IMR-90 (cell line): ENCODE results near the gene BEND3. TPM values are rescaled to one million over a fixed set of nuclear protein-coding genes. Genes with fewer than 3 reads are reported as not detected.

Experiments
- ATAC-seq: fragments of 200-7000 bp; cut with Tn5 transposase; 2 replicates; pipeline ENCODE4 v1.9.1; 2020; ENCODE audit warnings: low read depth, mild to moderate bottlenecking, moderate library complexity
- BruUV-seq: library from RNA; stranded (reverse); fragments of 400-500 nt; replicated peaks from 2 replicates; lab custom pipeline; 2021; lab: Mats Ljungman, UMichigan
- CTCF ChIA-PET: fragments of 300-600 bp; formaldehyde crosslinking; extraction: SDS; loops from one replicate; lab custom pipeline; 2021; ENCODE audit warnings: antibody characterized with exemption; lab: Yijun Ruan, JAX
- POLR2A ChIA-PET: fragments of 300-600 bp; sonication (Branson Sonifier 250); formaldehyde crosslinking; loops from one replicate; lab custom pipeline; 2022; ENCODE audit warnings: antibody characterized with exemption; ENCODE audit not compliant: unreplicated experiment; lab: Charles Lee
- DNase-seq: peaks from one replicate; pipeline ENCODE4 v3.0.0; 2013
- H2AFZ ChIP-seq: replicated peaks from 2 replicates; pipeline ENCODE3; 2013; ENCODE audit warnings: low read length, mild to moderate bottlenecking; ENCODE audit not compliant: poor library complexity
- H2AK5ac ChIP-seq: 2 replicates; pipeline ENCODE4 v1.6.1; 2013; ENCODE audit warnings: low read depth, low read length, inconsistent platforms
- H2AK9ac ChIP-seq: replicated peaks from 2 replicates; pipeline ENCODE3; 2013; ENCODE audit warnings: mild to moderate bottlenecking, low read depth, low read length, moderate library complexity; ENCODE audit not compliant: poor library complexity
- H2BK120ac ChIP-seq: 2 replicates; pipeline ENCODE4 v1.6.1; 2013; ENCODE audit warnings: low read depth, low read length, inconsistent platforms
- H2BK15ac ChIP-seq: 3 replicates; pipeline ENCODE4 v1.6.1; 2013; ENCODE audit warnings: low read depth, low read length, inconsistent platforms
- H2BK20ac ChIP-seq: 2 replicates; pipeline ENCODE4 v1.6.1; 2013; ENCODE audit warnings: low read depth, mild to moderate bottlenecking, inconsistent platforms, low read length, moderate library complexity
- H2BK5ac ChIP-seq: 2 replicates; pipeline ENCODE4 v1.6.1; 2013; ENCODE audit warnings: mild to moderate bottlenecking, low read depth, low read length, inconsistent platforms; ENCODE audit not compliant: poor library complexity, severe bottlenecking
- H3K14ac ChIP-seq: replicated peaks from 2 replicates; pipeline ENCODE4 v1.6.1; 2013; ENCODE audit warnings: low read depth, low read length, inconsistent platforms
- H3K18ac ChIP-seq: 2 replicates; pipeline ENCODE4 v1.6.1; 2013; ENCODE audit warnings: low read depth, low read length, control low read depth
- H3K23ac ChIP-seq: 2 replicates; pipeline ENCODE4 v1.6.1; 2013; ENCODE audit warnings: low read depth, low read length, inconsistent platforms
- H3K27ac ChIP-seq: 2 replicates; pipeline ENCODE4 v1.5.1; 2013; ENCODE audit warnings: mild to moderate bottlenecking, control low read depth, low read length; ENCODE audit not compliant: insufficient read depth
- H3K27me3 ChIP-seq: 2 replicates; pipeline ENCODE4 v1.6.1; 2013; ENCODE audit warnings: low read length; ENCODE audit not compliant: control insufficient read depth, insufficient read depth
- H3K36me3 ChIP-seq: 2 replicates; pipeline ENCODE4 v1.6.1; 2013; ENCODE audit warnings: low read length, mixed read lengths; ENCODE audit not compliant: control insufficient read depth, insufficient read depth
- H3K4ac ChIP-seq: 2 replicates; pipeline ENCODE4 v1.6.1; 2013; ENCODE audit warnings: low read depth, low read length, inconsistent platforms
- H3K4me1 ChIP-seq: 2 replicates; pipeline ENCODE4 v1.6.1; 2013; ENCODE audit warnings: low read length, mixed read lengths; ENCODE audit not compliant: control insufficient read depth, insufficient read depth
- H3K4me2 ChIP-seq: 2 replicates; pipeline ENCODE4 v1.6.1; 2013; ENCODE audit warnings: low read depth, mild to moderate bottlenecking, control low read depth, low read length, moderate library complexity
- H3K4me3 ChIP-seq: 2 replicates; pipeline ENCODE4 v1.5.1; 2013; ENCODE audit warnings: low read depth, mild to moderate bottlenecking, control low read depth, low read length, moderate library complexity; ENCODE audit not compliant: insufficient read depth
- H3K56ac ChIP-seq: 2 replicates; pipeline ENCODE4 v1.6.1; 2013; ENCODE audit warnings: low read length, inconsistent platforms; ENCODE audit not compliant: insufficient read depth; ENCODE audit errors: extremely low read depth
- H3K79me1 ChIP-seq, 2 experiments: 2 replicates each; pipeline ENCODE4 v1.6.1; 2013; ENCODE audit warnings: low read length in 2 of 2, inconsistent platforms in 1 of 2, low read depth in 1 of 2
- H3K9ac ChIP-seq: 2 replicates; pipeline ENCODE4 v1.6.1; 2013; ENCODE audit warnings: low read depth, low read length, control low read depth
- H3K9me1 ChIP-seq: 2 replicates; pipeline ENCODE4 v1.6.1; 2013; ENCODE audit warnings: low read length, inconsistent platforms; ENCODE audit not compliant: insufficient read depth
- H3K9me3 ChIP-seq: 2 replicates; pipeline ENCODE4 v1.6.1; 2013; ENCODE audit warnings: low read length; ENCODE audit not compliant: control insufficient read depth, insufficient read depth
- H4K20me1 ChIP-seq: 2 replicates; pipeline ENCODE4 v1.6.1; 2013; ENCODE audit warnings: low read length, inconsistent platforms; ENCODE audit not compliant: insufficient read depth
- H4K5ac ChIP-seq: 2 replicates; pipeline ENCODE4 v1.6.1; 2013; ENCODE audit warnings: mild to moderate bottlenecking, low read depth, low read length, control low read depth
- H4K8ac ChIP-seq, 2 experiments: 2 replicates each; pipeline ENCODE4 v1.6.1; 2013; ENCODE audit warnings: low read depth in 2 of 2, low read length in 2 of 2, control low read depth in 1 of 2, inconsistent platforms in 1 of 2
- H4K91ac ChIP-seq: 2 replicates; pipeline ENCODE4 v1.6.1; 2013; ENCODE audit warnings: low read depth, low read length, inconsistent platforms; ENCODE audit not compliant: insufficient read depth
- BHLHE40 ChIP-seq: fragments of 150-350 bp; IDR thresholded peaks from 2 replicates; pipeline ENCODE4 v1.6.1; 2016; ENCODE audit warnings: mild to moderate bottlenecking, low read depth, low read length
- CEBPB ChIP-seq: IDR thresholded peaks from 2 replicates; pipeline ENCODE4 v1.6.1; 2012; ENCODE audit warnings: low read depth, low read length, improper control_type of control experiment
- CHD1 ChIP-seq: IDR thresholded peaks from 2 replicates; pipeline ENCODE4 v1.6.1; 2012; ENCODE audit warnings: low read depth, low read length, improper control_type of control experiment
- FOS ChIP-seq: fragments of 150-350 bp; IDR thresholded peaks from 2 replicates; pipeline ENCODE4 v1.6.1; 2016; ENCODE audit warnings: low read depth, low read length
- MAFK ChIP-seq: IDR thresholded peaks from 2 replicates; pipeline ENCODE4 v1.6.1; 2012; ENCODE audit warnings: low read depth, low read length, improper control_type of control experiment
- MAZ ChIP-seq: IDR thresholded peaks from 2 replicates; pipeline ENCODE4 v1.6.1; 2012; ENCODE audit warnings: low read depth, mild to moderate bottlenecking, low read length, improper control_type of control experiment, moderate library complexity, borderline replicate concordance
- MXI1 ChIP-seq: IDR thresholded peaks from 2 replicates; pipeline ENCODE4 v1.6.1; 2012; ENCODE audit warnings: low read depth, mild to moderate bottlenecking, low read length, moderate library complexity, borderline replicate concordance
- NFE2L2 ChIP-seq: fragments of 150-350 bp; IDR thresholded peaks from 2 replicates; pipeline ENCODE4 v1.6.1; 2016; ENCODE audit warnings: low read depth, mild to moderate bottlenecking, low read length
- RCOR1 ChIP-seq: IDR thresholded peaks from 2 replicates; pipeline ENCODE4 v1.6.1; 2012; ENCODE audit warnings: mild to moderate bottlenecking, low read length, improper control_type of control experiment; ENCODE audit not compliant: insufficient replicate concordance
- RFX5 ChIP-seq: IDR thresholded peaks from 2 replicates; pipeline ENCODE4 v1.8.0; 2012; ENCODE audit warnings: low read depth, mild to moderate bottlenecking, low read length, moderate library complexity
- SMC3 ChIP-seq: fragments of 150-350 bp; IDR thresholded peaks from 2 replicates; pipeline ENCODE4 v1.6.1; 2016; ENCODE audit warnings: low read depth, mild to moderate bottlenecking, antibody characterized with exemption, low read length, moderate library complexity
- WGBS, 2 experiments: methylation state at CpG; one replicate each; pipeline versions ENCODE4 v1.1.5 to v1.1.7; 2013; ENCODE audit warnings: missing lambda C conversion rate in 2 of 2; ENCODE audit not compliant: insufficient read length in 1 of 2; ENCODE audit errors: extremely low coverage in 2 of 2; 5-methylcytosine and 5-hydroxymethylcytosine counted together
- dilution Hi-C: fragments of 300-500 bp; cut with HindIII; formaldehyde crosslinking; loops from one replicate; pipeline ENCODE4 v1.14.3; 2018; ENCODE audit warnings: low sequenced_read_pairs; ENCODE audit not compliant: unreplicated experiment
- in situ Hi-C: fragments of 300-500 bp; cut with MboI; formaldehyde crosslinking; loops from 3 replicates; pipeline ENCODE4 v1.14.3; 2019; ENCODE audit warnings: low sequenced_read_pairs, inconsistent platforms, mixed read lengths
- intact Hi-C: fragments of 100-400 bp; cut with micrococcal nuclease; formaldehyde crosslinking; loops from 2 replicates; pipeline ENCODE4 v1.10.0; 2022
- polyA plus RNA-seq, 3 experiments: library from polyadenylated mRNA; depleted of rRNA; stranded (reverse); fragments of >200 nt; gene quantifications; 2 replicates each; pipeline ENCODE4 v1.2.3, GENCODE V29; 2012; ENCODE audit warnings: low replicate concordance in 1 of 3
- total RNA-seq: library from RNA; depleted of rRNA; stranded (reverse); fragments of >200 nt; gene quantifications from 2 replicates; pipeline ENCODE4 v1.2.3, GENCODE V29; 2012
- TF ChIP-seq, protein P1 (sequence below): fragments of 150-350 bp; IDR thresholded peaks from 2 replicates; pipeline ENCODE4 v1.6.1; 2017; ENCODE audit warnings: mild to moderate bottlenecking, antibody characterized with exemption, low read length, low read depth
- TF ChIP-seq, protein P2 (sequence below): conservative IDR thresholded peaks from 2 replicates; pipeline ENCODE4 v1.5.1; 2012; ENCODE audit warnings: mild to moderate bottlenecking, low read depth, low read length, improper control_type of control experiment
- TF ChIP-seq, protein P3 (sequence below): fragments of 150-350 bp; IDR thresholded peaks from 2 replicates; pipeline ENCODE4 v1.6.1; 2016; ENCODE audit warnings: low read depth, mild to moderate bottlenecking, low read length, moderate library complexity, borderline replicate concordance

Gene BEND3
- total and polyA plus RNA-seq, 2 of the 4 experiments (the other 2 are of a cell fraction), result 1.2 to 1.8 TPM

DNA sequence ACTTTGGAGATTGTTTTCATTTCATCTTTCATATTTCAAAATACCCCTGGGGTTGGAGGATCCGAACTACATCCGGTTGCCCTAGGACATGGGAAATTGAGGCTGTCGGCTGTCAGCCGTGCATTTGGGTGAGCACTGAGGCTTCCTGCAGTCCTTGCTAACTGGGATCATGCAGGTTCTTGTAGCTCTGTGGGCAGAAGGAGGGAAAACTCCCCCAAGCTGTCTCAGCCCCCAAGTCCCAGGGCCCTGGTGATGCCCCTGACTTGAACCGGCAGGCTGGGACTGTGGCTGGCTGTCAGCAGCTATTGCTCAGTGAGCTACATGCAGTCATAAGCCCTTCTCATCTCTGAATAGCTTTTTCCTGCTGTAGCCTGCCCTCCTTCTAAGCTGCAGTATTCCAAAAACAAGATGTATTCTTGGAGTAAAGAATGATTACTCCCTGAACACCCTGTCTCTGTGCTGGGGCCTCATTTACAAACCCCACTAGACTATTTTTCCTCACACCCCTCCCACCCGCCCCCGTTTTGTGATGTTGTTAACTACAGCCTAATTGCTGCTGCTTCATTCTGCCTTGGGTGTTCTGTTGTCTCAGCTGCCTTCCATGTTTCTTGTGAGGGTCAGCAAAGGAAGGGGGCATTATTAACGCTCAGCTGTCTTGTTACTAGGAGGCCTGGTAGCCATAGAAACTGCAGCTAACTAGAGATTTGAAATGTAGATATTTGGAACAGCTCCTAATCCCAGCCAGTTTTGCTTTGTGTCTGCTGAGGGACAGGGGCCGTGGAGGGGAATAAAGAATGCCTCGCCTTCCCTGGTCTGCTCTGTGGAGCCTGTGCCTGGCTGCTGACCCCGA is 69.3 kb downstream of the BEND3 start:
- Histone ChIP-seq H2BK120ac (no peak overlapping the region), H2AK5ac (no peak overlapping the region), H3K27me3 (no peaks in the 10 kb centered on the region), H4K5ac (no peak overlapping the region), H2BK15ac (no peak overlapping the region), H2BK5ac (no peak overlapping the region), H2BK20ac (no peak overlapping the region), H3K4me3 (no peak overlapping the region), H2AK9ac (no peak overlapping the region), H3K18ac (no peak overlapping the region), H4K91ac (no peak overlapping the region), H3K9me3 (no peaks in the 10 kb centered on the region), H3K4me2 (no peak overlapping the region), H3K9ac (no peak overlapping the region), H2AFZ (no peak overlapping the region), H3K79me1 (0 out of 4 replicates have a peak, but pooled peaks cover 0 to 3% of the 10 kb centered on the region in 2 experiments), H4K20me1 (no peaks in the 10 kb centered on the region), H3K9me1 (no peaks in the 10 kb centered on the region), H3K23ac (no peak overlapping the region), H4K8ac (no peak overlapping the region), H3K36me3 (peaks cover 10% of the 10 kb centered on the region; the same call in 1 of the 2 replicates), H3K27ac (no peak overlapping the region), H3K56ac (no peak overlapping the region), H3K4ac (no peak overlapping the region), H3K4me1 (no peaks in the 10 kb centered on the region), H3K14ac (no peak overlapping the region)
- in situ Hi-C loops, result no loop called here
- DNase-seq, result no peak
- dilution Hi-C loops, result no loop called here
- ATAC-seq, result 0 out of 2 replicates have a peak, but pooled peaks have one; percentile 32
- BruUV-seq, result no TSS peak
- ChIA-PET CTCF (no interaction called here), POLR2A (interaction anchor here (0.5 kb wide), 1 partner anchor 29 kb away, joined by 3 read pairs; no protein-coding TSS in a partner anchor)
- intact Hi-C loops, result no loop called here
- WGBS, 2 experiments, result 80% methylated on average over 1 of the region's 11 CpGs; no CpG with 5 or more reads in 1 of the 2 experiments
- TF ChIP-seq, protein P1, sequence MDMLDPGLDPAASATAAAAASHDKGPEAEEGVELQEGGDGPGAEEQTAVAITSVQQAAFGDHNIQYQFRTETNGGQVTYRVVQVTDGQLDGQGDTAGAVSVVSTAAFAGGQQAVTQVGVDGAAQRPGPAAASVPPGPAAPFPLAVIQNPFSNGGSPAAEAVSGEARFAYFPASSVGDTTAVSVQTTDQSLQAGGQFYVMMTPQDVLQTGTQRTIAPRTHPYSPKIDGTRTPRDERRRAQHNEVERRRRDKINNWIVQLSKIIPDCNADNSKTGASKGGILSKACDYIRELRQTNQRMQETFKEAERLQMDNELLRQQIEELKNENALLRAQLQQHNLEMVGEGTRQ, result no peak
- TF ChIP-seq MXI1, result no peak
- TF ChIP-seq MAZ, result no peak
- no peak for TF ChIP-seq CEBPB
- no peak for TF ChIP-seq RCOR1
- TF ChIP-seq CHD1, result no peak
- TF ChIP-seq NFE2L2, result no peak
- TF ChIP-seq, protein P2, sequence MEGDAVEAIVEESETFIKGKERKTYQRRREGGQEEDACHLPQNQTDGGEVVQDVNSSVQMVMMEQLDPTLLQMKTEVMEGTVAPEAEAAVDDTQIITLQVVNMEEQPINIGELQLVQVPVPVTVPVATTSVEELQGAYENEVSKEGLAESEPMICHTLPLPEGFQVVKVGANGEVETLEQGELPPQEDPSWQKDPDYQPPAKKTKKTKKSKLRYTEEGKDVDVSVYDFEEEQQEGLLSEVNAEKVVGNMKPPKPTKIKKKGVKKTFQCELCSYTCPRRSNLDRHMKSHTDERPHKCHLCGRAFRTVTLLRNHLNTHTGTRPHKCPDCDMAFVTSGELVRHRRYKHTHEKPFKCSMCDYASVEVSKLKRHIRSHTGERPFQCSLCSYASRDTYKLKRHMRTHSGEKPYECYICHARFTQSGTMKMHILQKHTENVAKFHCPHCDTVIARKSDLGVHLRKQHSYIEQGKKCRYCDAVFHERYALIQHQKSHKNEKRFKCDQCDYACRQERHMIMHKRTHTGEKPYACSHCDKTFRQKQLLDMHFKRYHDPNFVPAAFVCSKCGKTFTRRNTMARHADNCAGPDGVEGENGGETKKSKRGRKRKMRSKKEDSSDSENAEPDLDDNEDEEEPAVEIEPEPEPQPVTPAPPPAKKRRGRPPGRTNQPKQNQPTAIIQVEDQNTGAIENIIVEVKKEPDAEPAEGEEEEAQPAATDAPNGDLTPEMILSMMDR, result no peak
- no peak for TF ChIP-seq BHLHE40
- TF ChIP-seq SMC3, result no peak
- no peak for TF ChIP-seq FOS
- TF ChIP-seq RFX5, result no peak
- no peak for TF ChIP-seq MAFK
- TF ChIP-seq, protein P3, sequence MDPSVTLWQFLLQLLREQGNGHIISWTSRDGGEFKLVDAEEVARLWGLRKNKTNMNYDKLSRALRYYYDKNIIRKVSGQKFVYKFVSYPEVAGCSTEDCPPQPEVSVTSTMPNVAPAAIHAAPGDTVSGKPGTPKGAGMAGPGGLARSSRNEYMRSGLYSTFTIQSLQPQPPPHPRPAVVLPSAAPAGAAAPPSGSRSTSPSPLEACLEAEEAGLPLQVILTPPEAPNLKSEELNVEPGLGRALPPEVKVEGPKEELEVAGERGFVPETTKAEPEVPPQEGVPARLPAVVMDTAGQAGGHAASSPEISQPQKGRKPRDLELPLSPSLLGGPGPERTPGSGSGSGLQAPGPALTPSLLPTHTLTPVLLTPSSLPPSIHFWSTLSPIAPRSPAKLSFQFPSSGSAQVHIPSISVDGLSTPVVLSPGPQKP, result no peak
